Endothelial cell of umbilical vein (primary cell): ENCODE measurements around the gene RFC2. TPM values are rescaled to one million over a fixed set of nuclear protein-coding genes. Genes with fewer than 3 reads are reported as not detected.

ENCODE experiments used
- BruUV-seq: library from RNA; stranded (reverse); fragments of 400-500 nt; replicated peaks from 2 replicates; lab custom pipeline; 2021; lab: Mats Ljungman, UMichigan
- CTCF ChIA-PET: fragments of 300-600, 350-600 bp; sonication (Branson Sonifier 250); formaldehyde crosslinking; loops from one replicate; lab custom pipeline; 2021; ENCODE audit warnings: antibody characterized with exemption, inconsistent platforms; lab: Charles Lee
- POLR2A ChIA-PET: fragments of 300-600, 350-600 bp; sonication (Branson Sonifier 250); formaldehyde crosslinking; loops from one replicate; lab custom pipeline; 2021; ENCODE audit warnings: antibody characterized with exemption, inconsistent platforms; lab: Charles Lee
- DNase-seq: peaks from one replicate; pipeline ENCODE4 v3.0.0-alpha.2; 2011; ENCODE audit warnings: low read depth, low spot score
- FAIRE-seq: peaks from 2 replicates; lab custom pipeline; 2011; peaks lifted over from hg19 to GRCh38; lab: Jason Lieb, UNC
- H2AFZ ChIP-seq: 2 replicates; pipeline ENCODE4 v1.6.0; 2012; ENCODE audit warnings: low read depth, low read length, control low read depth, inconsistent platforms
- H3K27ac ChIP-seq: 2 replicates; pipeline ENCODE4 v1.5.1; 2011; ENCODE audit warnings: low read depth, mild to moderate bottlenecking, control low read depth, low read length, moderate library complexity; ENCODE audit not compliant: insufficient read depth
- H3K27me3 ChIP-seq, 2 experiments: 2 replicates each; pipeline versions ENCODE4 v1.6.0 to v1.6.1; 2011; ENCODE audit warnings: low read length in 2 of 2, mixed read lengths in 1 of 2; ENCODE audit not compliant: control insufficient read depth in 2 of 2, insufficient read depth in 2 of 2
- H3K36me3 ChIP-seq, 2 experiments: 2 replicates in 1 of 2; 3 replicates in 1 of 2; pipeline ENCODE4 v1.5.1; 2011; ENCODE audit warnings: low read length in 2 of 2, mild to moderate bottlenecking in 1 of 2, moderate library complexity in 1 of 2; ENCODE audit not compliant: control insufficient read depth in 2 of 2, insufficient read depth in 2 of 2; ENCODE audit errors: extremely low read depth in 1 of 2
- H3K4me1 ChIP-seq: 3 replicates; pipeline ENCODE4 v1.5.1; 2011; ENCODE audit warnings: mild to moderate bottlenecking, low read length; ENCODE audit not compliant: control insufficient read depth, insufficient read depth; ENCODE audit errors: extremely low read depth
- H3K4me2 ChIP-seq: 2 replicates; pipeline ENCODE4 v1.6.1; 2011; ENCODE audit warnings: low read length, control low read depth, mixed read lengths; ENCODE audit not compliant: insufficient read depth
- H3K4me3 ChIP-seq, 3 experiments: fragments of 200-600 bp in 1 of 3; sonication (generic), shearing (Covaris generic) in 1 of 3; replicated peaks in 1 of 3; 2 replicates each; pipeline ENCODE4 v1.5.1; 2011 to 2016; ENCODE audit warnings: control low read depth in 3 of 3, low read length in 3 of 3, mild to moderate bottlenecking in 2 of 3, inconsistent platforms in 1 of 3, low read depth in 1 of 3, moderate library complexity in 1 of 3; ENCODE audit not compliant: insufficient read depth in 1 of 3
- H3K79me2 ChIP-seq: 2 replicates; pipeline ENCODE4 v1.6.0; 2012; ENCODE audit warnings: low read length, inconsistent platforms; ENCODE audit not compliant: control insufficient read depth, insufficient read depth
- H3K9ac ChIP-seq: replicated peaks from 2 replicates; pipeline ENCODE3; 2011; ENCODE audit warnings: low read length, control low read depth; ENCODE audit not compliant: insufficient read depth; ENCODE audit errors: extremely low read depth
- H3K9me1 ChIP-seq: replicated peaks from 3 replicates; pipeline ENCODE4 v1.6.0; 2011; ENCODE audit warnings: mild to moderate bottlenecking, low read length; ENCODE audit not compliant: control insufficient read depth, insufficient read depth; ENCODE audit errors: extremely low read depth
- H3K9me3 ChIP-seq: replicated peaks from 2 replicates; pipeline ENCODE4 v1.5.1; 2012; ENCODE audit warnings: low read length, inconsistent platforms; ENCODE audit not compliant: control insufficient read depth, insufficient read depth
- H4K20me1 ChIP-seq: replicated peaks from 2 replicates; pipeline ENCODE3; 2011; ENCODE audit warnings: mild to moderate bottlenecking, low read length; ENCODE audit not compliant: control insufficient read depth, insufficient read depth; ENCODE audit errors: extremely low read depth
- FOS ChIP-seq: IDR thresholded peaks from 2 replicates; pipeline ENCODE4 v1.6.1; 2011; ENCODE audit warnings: mild to moderate bottlenecking, low read length, moderate library complexity, borderline replicate concordance; ENCODE audit not compliant: insufficient read depth
- GATA2 ChIP-seq: IDR thresholded peaks from 2 replicates; pipeline ENCODE4 v1.7.0; 2011; ENCODE audit warnings: low read depth, mild to moderate bottlenecking, moderate library complexity, mixed read lengths, low read length; ENCODE audit not compliant: insufficient read length, insufficient read depth
- JUN ChIP-seq: IDR thresholded peaks from 2 replicates; pipeline ENCODE4 v1.6.1; 2011; ENCODE audit warnings: borderline replicate concordance, low read depth; ENCODE audit not compliant: insufficient read length, insufficient read depth
- MAX ChIP-seq: IDR thresholded peaks from 2 replicates; pipeline ENCODE4 v1.6.1; 2011; ENCODE audit not compliant: insufficient read depth, insufficient read length
- MYC ChIP-seq: IDR thresholded peaks from one replicate; pipeline ENCODE4 v1.6.1; 2011; ENCODE audit warnings: mild to moderate bottlenecking, low read depth, low read length
- POLR2A ChIP-seq: IDR thresholded peaks from 2 replicates; pipeline ENCODE4 v1.6.1; 2012; ENCODE audit warnings: low read depth, mild to moderate bottlenecking, control low read depth, low read length
- POLR2AphosphoS5 ChIP-seq: IDR thresholded peaks from 2 replicates; pipeline ENCODE4 v1.6.1; 2012; ENCODE audit warnings: low read depth, mild to moderate bottlenecking, control low read depth, low read length, moderate library complexity; ENCODE audit not compliant: insufficient read depth
- dilution Hi-C: fragments of 300-500 bp; cut with MboI; formaldehyde crosslinking; loops from one replicate; pipeline ENCODE4 v1.15.0; 2019; ENCODE audit warnings: low sequenced_read_pairs; ENCODE audit not compliant: extremely low pct_ligation_motif_present
- intact Hi-C: fragments of 100-400 bp; cut with micrococcal nuclease; formaldehyde crosslinking; loops from one replicate; pipeline ENCODE4 v1.10.0; 2022
- polyA plus RNA-seq, 4 experiments: library from polyadenylated mRNA; depleted of rRNA in 3 of 4; stranded (reverse) in 3 of 4; unstranded in 1 of 4; fragments of >200 nt; gene quantifications; 2 replicates each; pipeline versions ENCODE4 v1.2.1 to v1.2.3, GENCODE V29; 2011 to 2012; ENCODE audit warnings: missing spikeins in 1 of 4
- total RNA-seq: library from RNA; stranded (reverse); gene quantifications from 2 replicates; pipeline ENCODE4 v1.2.3, GENCODE V29; 2021
- TF ChIP-seq, protein P1 (sequence below), 2 donors: IDR thresholded peaks; 1 replicate in 1 of 2; 2 replicates in 1 of 2; pipeline ENCODE4 v1.5.1; 2011; ENCODE audit warnings: low read length in 2 of 2, mild to moderate bottlenecking in 2 of 2, moderate library complexity in 2 of 2, control low read depth in 1 of 2, inconsistent platforms in 1 of 2, low read depth in 1 of 2; ENCODE audit not compliant: insufficient read depth in 1 of 2; ENCODE audit errors: extremely low read depth in 1 of 2

RFC2 gene
- total and polyA plus RNA-seq, 2 donors (not counting 3 experiments of a cell fraction or from before 2014, with no cell fraction given), result 24.4 to 44.3 TPM

DNA sequence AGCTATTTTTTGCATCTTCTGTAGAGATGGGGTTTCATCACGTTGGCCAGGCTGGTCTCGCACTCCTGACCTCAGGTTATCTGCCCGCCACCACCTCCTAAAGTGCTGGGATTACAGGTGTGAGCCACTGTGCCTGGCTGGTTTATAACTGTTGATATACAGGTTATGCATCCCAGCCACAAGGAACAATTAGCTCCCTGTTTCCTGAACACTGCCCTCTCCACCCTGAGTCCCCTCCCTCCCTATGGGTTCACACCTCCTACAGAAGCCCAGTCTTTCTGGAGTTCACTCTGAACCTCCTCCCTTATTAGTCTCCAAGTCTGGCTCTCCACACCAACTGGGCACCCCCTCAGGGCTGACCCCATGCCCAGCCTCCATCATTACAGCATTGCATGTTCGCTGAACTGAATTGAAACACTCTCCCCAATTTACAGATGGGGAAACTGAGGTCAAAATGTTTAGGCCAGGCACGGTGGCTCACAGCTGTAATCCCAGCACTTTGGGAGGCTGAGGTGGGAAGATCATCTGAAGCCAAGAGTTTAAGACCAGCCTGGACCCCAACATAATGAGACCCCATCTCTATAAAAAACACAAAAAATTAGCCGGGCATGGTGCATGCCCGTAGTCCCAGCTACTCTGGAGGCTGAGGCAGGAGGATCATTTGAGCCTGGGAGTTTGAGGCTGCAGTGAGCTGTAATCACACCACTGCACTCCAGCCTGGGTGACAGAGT lies 33.3 kb upstream of the RFC2 start:
- POLR2A ChIA-PET, result interaction anchor here (1.0 kb wide), 1 partner anchor 12 kb away, joined by 3 read pairs; no protein-coding TSS in a partner anchor

More for the DNA sequence above, 33.3 kb upstream of the RFC2 start:
- Histone ChIP-seq H3K9me3 (no peaks in the 10 kb centered on the region), H3K27me3 (no peaks in the 10 kb centered on the region), H3K4me3 (no peak overlapping the region), H3K9ac (no peak overlapping the region), H3K27ac (no peak overlapping the region), H3K9me1 (no peaks in the 10 kb centered on the region), H4K20me1 (no peaks in the 10 kb centered on the region), H2AFZ (no peak overlapping the region), H3K79me2 (peaks cover 21% of the 10 kb centered on the region), H3K36me3 (no peaks in the 10 kb centered on the region), H3K4me1 (peaks cover 11% of the 10 kb centered on the region), H3K4me2 (no peak overlapping the region)
- FAIRE-seq, result no peak
- CTCF ChIA-PET, result interaction anchor here (1.1 to 5.6 kb wide), 3 partner anchors 13 to 33 kb away, joined by 4 to 33 read pairs (median 22); partner anchors contain the start of gene RFC2
- intact Hi-C loops (no loop called here), dilution Hi-C loops (no loop called here)
- no TSS peak for BruUV-seq
- TF ChIP-seq POLR2A (no peak), MYC (no peak), JUN (no peak), GATA2 (no peak), POLR2AphosphoS5 (no peak), MAX (no peak), FOS (no peak)
- TF ChIP-seq, protein P1, sequence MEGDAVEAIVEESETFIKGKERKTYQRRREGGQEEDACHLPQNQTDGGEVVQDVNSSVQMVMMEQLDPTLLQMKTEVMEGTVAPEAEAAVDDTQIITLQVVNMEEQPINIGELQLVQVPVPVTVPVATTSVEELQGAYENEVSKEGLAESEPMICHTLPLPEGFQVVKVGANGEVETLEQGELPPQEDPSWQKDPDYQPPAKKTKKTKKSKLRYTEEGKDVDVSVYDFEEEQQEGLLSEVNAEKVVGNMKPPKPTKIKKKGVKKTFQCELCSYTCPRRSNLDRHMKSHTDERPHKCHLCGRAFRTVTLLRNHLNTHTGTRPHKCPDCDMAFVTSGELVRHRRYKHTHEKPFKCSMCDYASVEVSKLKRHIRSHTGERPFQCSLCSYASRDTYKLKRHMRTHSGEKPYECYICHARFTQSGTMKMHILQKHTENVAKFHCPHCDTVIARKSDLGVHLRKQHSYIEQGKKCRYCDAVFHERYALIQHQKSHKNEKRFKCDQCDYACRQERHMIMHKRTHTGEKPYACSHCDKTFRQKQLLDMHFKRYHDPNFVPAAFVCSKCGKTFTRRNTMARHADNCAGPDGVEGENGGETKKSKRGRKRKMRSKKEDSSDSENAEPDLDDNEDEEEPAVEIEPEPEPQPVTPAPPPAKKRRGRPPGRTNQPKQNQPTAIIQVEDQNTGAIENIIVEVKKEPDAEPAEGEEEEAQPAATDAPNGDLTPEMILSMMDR (IDR thresholded peaks at IDR 0.05; ENCODE audit: extremely low read depth in 1 of 2, insufficient read depth in 1 of 2, low read depth in 1 of 2, low read length in 2 of 2), result no peak
- DNase-seq, result no peak
